ENCODE measurements around the gene INPP5J.

INPP5J gene

DNA sequence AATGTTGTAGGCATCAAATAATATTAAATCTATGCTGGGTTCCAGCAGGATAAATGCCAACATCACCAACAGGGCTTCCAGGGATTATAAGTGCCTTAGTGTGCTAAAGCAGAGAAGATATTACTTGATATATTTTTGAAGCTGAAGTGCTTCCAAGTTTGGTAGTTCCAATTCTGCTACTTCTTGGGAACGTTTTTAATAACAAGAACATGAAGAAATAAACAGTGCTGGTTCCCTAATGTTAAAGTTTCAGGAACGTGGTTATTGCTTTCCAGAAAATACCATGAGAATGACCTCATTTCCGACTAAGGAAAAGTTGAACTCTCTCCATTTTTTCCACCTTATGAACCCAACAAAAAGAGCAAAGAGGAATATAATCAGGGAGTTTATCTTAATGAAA is 32.7 kb downstream of the INPP5J start (continued):
- TF ChIP-seq, protein P1, sequence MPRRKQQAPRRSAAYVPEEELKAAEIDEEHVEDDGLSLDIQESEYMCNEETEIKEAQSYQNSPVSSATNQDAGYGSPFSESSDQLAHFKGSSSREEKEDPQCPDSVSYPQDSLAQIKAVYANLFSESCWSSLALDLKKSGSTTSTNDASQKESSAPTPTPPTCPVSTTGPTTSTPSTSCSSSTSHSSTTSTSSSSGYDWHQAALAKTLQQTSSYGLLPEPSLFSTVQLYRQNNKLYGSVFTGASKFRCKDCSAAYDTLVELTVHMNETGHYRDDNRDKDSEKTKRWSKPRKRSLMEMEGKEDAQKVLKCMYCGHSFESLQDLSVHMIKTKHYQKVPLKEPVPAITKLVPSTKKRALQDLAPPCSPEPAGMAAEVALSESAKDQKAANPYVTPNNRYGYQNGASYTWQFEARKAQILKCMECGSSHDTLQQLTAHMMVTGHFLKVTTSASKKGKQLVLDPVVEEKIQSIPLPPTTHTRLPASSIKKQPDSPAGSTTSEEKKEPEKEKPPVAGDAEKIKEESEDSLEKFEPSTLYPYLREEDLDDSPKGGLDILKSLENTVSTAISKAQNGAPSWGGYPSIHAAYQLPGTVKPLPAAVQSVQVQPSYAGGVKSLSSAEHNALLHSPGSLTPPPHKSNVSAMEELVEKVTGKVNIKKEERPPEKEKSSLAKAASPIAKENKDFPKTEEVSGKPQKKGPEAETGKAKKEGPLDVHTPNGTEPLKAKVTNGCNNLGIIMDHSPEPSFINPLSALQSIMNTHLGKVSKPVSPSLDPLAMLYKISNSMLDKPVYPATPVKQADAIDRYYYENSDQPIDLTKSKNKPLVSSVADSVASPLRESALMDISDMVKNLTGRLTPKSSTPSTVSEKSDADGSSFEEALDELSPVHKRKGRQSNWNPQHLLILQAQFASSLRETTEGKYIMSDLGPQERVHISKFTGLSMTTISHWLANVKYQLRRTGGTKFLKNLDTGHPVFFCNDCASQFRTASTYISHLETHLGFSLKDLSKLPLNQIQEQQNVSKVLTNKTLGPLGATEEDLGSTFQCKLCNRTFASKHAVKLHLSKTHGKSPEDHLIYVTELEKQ (tag by site-specific recombination; IDR thresholded peaks at IDR 0.05; ENCODE audit: borderline replicate concordance) = no peak
- no peak for TF ChIP-seq KLF16 (tag by site-specific recombination; IDR thresholded peaks at IDR 0.05)
- TF ChIP-seq TCF7L2 (IDR thresholded peaks at IDR 0.05; ENCODE audit: borderline replicate concordance, low read depth, low read length) = no peak
- TF ChIP-seq ZNF555 (tag by site-specific recombination; conservative IDR thresholded peaks at IDR 0.05) = no peak

DNA sequence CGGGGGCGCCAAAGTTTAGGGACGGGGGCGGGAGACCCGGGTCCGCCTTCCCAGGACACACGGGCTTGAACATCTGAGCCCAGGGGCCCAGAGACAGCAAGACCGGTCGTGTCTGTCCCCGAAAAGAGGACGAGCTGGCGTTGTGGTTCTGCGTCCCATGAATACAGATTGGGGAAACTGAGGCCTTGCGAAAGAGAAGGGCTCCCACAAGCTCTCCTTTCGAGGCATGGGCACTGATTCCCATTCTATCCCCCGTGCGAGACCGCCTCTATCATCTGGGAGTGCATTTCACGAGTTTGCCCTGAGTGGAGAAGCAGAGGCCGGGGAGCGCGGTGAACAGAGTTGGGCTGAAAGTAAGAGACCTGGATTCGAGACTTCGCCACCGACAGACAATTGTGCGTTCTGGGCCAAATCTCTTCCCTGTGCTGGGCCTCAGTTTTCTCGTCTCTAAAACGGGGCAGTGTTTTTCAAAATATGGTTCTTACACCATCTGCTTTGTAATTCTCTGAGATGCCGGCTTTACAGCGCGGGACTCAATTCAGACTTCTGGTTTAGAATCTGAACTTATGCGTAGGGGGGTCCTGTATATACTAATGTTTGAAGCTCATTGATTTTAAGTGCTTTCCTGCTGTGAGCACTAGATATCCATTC is 37.7 kb downstream of the INPP5J start:
- TF ChIP-seq ZNF121 (tag by site-specific recombination; IDR thresholded peaks at IDR 0.05) (peak; percentile 85), ZNF530 (tag by site-specific recombination; IDR thresholded peaks at IDR 0.05; ENCODE audit: low read depth) (no peak), ZXDB (tag by site-specific recombination; IDR thresholded peaks at IDR 0.05) (0 out of 2 replicates have a peak, but pooled peaks have one; percentile 4), ZNF335 (tag by site-specific recombination; conservative IDR thresholded peaks at IDR 0.05) (peak; percentile 5; the same call in 1 of the 2 replicates)
- TF ChIP-seq, protein P2, sequence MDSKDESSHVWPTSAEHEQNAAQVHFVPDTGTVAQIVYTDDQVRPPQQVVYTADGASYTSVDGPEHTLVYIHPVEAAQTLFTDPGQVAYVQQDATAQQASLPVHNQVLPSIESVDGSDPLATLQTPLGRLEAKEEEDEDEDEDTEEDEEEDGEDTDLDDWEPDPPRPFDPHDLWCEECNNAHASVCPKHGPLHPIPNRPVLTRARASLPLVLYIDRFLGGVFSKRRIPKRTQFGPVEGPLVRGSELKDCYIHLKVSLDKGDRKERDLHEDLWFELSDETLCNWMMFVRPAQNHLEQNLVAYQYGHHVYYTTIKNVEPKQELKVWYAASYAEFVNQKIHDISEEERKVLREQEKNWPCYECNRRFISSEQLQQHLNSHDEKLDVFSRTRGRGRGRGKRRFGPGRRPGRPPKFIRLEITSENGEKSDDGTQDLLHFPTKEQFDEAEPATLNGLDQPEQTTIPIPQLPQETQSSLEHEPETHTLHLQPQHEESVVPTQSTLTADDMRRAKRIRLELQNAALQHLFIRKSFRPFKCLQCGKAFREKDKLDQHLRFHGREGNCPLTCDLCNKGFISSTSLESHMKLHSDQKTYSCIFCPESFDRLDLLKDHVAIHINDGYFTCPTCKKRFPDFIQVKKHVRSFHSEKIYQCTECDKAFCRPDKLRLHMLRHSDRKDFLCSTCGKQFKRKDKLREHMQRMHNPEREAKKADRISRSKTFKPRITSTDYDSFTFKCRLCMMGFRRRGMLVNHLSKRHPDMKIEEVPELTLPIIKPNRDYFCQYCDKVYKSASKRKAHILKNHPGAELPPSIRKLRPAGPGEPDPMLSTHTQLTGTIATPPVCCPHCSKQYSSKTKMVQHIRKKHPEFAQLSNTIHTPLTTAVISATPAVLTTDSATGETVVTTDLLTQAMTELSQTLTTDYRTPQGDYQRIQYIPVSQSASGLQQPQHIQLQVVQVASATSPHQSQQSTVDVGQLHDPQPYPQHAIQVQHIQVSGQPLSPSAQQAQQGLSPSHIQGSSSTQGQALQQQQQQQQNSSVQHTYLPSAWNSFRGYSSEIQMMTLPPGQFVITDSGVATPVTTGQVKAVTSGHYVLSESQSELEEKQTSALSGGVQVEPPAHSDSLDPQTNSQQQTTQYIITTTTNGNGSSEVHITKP (tag by site-specific recombination; IDR thresholded peaks at IDR 0.05) = 0 out of 2 replicates have a peak, but pooled peaks have one; percentile 18
- H3K9me3 ChIP-seq (ENCODE audit: control insufficient read depth, insufficient read depth, low read depth, low read length) = no peaks in the 10 kb centered on the region
- 0 out of 2 replicates have a peak overlapping the region, but pooled peaks have one; percentile 61 for H3K27ac ChIP-seq (ENCODE audit: extremely low read depth, low read depth, low read length)
- CTCF ChIA-PET = interaction anchor here (0.9 to 1.9 kb wide), 6 partner anchors 8 to 113 kb away, joined by 4 to 16 read pairs (median 4); no protein-coding TSS in a partner anchor
- H3K36me3 ChIP-seq (ENCODE audit: control insufficient read depth in 2 of 2, insufficient read depth in 1 of 2, low read length in 2 of 2) = peaks cover 12 to 28% of the 10 kb centered on the region in 2 experiments; a peak in 2 of 3 replicates
- POLR2A ChIA-PET = interaction anchor here (0.6 to 2.5 kb wide), 15 partner anchors 10 to 515 kb away, joined by 3 to 8 read pairs (median 4); partner anchors contain the start of genes INPP5J, LIMK2, PATZ1 and SELENOM
- H3K4me1 ChIP-seq (ENCODE audit: control insufficient read depth, insufficient read depth, low read length) = peaks cover 7% of the 10 kb centered on the region
- peak overlapping the region; percentile 89 for H3K4me3 ChIP-seq (ENCODE audit: low read depth, low read length)

DNA sequence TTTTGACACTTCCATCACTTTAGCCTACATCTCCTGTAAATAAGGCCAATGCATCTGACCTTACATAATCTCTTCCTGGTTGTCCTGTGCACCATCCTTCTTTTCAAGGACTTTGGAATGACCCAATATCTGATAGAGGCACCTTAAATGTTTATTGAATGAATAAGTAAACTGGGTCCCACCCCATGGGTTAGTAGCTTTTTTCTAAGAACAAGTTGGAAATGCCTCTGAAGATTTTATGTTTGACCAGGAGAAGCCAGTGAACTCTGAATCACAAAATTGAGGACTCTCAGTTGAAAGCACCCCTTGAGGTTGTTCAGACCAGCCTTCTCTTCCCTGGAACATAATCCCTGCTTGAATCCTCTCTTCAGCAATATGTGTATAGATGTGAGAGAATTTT is 38.6 kb downstream of the INPP5J start:
- ChIA-PET POLR2A (interaction anchor here (0.6 to 1.8 kb wide), 4 partner anchors 15 to 371 kb away, joined by 3 to 5 read pairs (median 4); partner anchors contain the start of genes INPP5J and PATZ1), CTCF (interaction anchor here (0.6 to 1.7 kb wide), 4 partner anchors 10 to 395 kb away, joined by 4 to 6 read pairs (median 5); no protein-coding TSS in a partner anchor)
- no peak for TF ChIP-seq ZNF707 (tag by site-specific recombination; IDR thresholded peaks at IDR 0.05)
- TF ChIP-seq, protein P2 (tag by site-specific recombination; IDR thresholded peaks at IDR 0.05) = peak; percentile 88
- no peak overlapping the region for H3K27ac ChIP-seq (ENCODE audit: extremely low read depth, low read depth, low read length)
- no peaks in the 10 kb centered on the region for H3K9me3 ChIP-seq (ENCODE audit: control insufficient read depth, insufficient read depth, low read depth, low read length)
- H3K36me3 ChIP-seq (ENCODE audit: control insufficient read depth in 2 of 2, insufficient read depth in 1 of 2, low read length in 2 of 2) = peaks cover 20 to 36% of the 10 kb centered on the region in 2 experiments; a peak in 2 of 3 replicates
- peaks cover 7% of the 10 kb centered on the region for H3K4me1 ChIP-seq (ENCODE audit: control insufficient read depth, insufficient read depth, low read length)
- H3K4me3 ChIP-seq (ENCODE audit: low read depth, low read length) = no peak overlapping the region; the same call in 1 of the 2 replicates

Measured in HEK293 (cell line).